HepG2 (cell line): ENCODE results near the gene ANXA6.

Experiments
- ATF7 ChIP-seq, 2 experiments: fragments of 450-650 bp in 1 of 2; sonication (generic) in 1 of 2; formaldehyde crosslinking in 1 of 2; IDR thresholded peaks; 2 replicates each; pipeline versions ENCODE4 v1.4.0 to v1.6.1; 2016 to 2020; ENCODE audit warnings: antibody characterized with exemption in 1 of 2, mild to moderate bottlenecking in 1 of 2, missing genetic modification reagents in 1 of 2
- JUN ChIP-seq: sonication (generic); formaldehyde crosslinking; IDR thresholded peaks from 2 replicates; pipeline ENCODE4 v1.4.0; 2020; ENCODE audit warnings: mild to moderate bottlenecking, missing genetic modification reagents
- ZNF234 ChIP-seq: sonication (generic); formaldehyde crosslinking; conservative IDR thresholded peaks from 2 replicates; pipeline ENCODE4 v1.5.1; 2020; ENCODE audit warnings: mild to moderate bottlenecking, missing genetic modification reagents
- ZNF737 ChIP-seq: sonication (generic); formaldehyde crosslinking; IDR thresholded peaks from 2 replicates; pipeline ENCODE4 v1.5.0; 2020; ENCODE audit warnings: missing genetic modification reagents, mild to moderate bottlenecking, borderline replicate concordance

DNA sequence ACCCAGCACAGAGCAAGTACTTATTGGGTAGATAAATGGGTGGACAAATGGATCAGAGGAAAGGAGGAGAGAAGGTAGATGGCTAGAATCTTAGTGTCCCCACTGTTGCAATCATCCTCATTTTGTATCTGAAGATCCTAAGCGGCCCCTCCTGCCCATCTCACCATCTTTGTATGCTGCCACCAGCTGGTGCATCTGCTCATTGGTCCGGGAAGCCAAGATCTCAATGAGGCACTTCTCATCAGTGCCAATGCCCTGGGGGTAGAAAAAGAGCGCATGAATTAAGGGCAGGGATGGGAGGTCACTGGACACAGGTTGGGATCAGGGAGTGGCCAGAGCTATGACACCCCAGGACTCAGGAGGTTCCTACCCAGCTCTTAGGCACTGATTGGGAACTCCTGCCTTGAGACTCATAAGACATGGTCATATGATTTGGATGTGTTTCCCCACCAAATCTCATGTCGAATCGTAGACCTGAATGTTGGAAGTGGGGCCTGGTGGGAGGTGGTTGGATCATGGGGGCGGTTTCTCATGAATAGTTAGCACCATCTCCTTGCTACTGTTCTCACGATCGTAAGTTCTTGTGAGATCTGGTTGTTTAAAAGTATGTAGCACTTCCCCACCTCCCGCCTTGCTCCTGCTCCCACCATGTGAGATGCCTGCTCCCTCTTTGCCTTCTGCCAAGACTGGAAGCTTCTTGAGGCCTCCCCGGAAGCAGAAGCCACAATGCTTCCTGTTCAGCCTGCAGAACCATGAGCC, 20.3 kb downstream of the ANXA6 start:
- no peak for TF ChIP-seq ZNF737 (CRISPR knock-in tag)
- no peak for TF ChIP-seq JUN
- TF ChIP-seq ATF7 (IDR thresholded peaks at IDR 0.05), result no peak
- no peak for TF ChIP-seq ATF7 (CRISPR knock-in tag; IDR thresholded peaks at IDR 0.05)
- no peak for TF ChIP-seq ZNF234 (CRISPR knock-in tag)
